ENCODE data around the gene OTUD7B.

- TF ChIP-seq POLR2AphosphoS5 (IDR thresholded peaks at IDR 0.05; ENCODE audit: low read depth, low read length) = no peak
- TF ChIP-seq POLR2A (IDR thresholded peaks at IDR 0.05; ENCODE audit: low read depth, low read length) = no peak
- no peak for TF ChIP-seq TAF1 (IDR thresholded peaks at IDR 0.05; ENCODE audit: borderline replicate concordance, low read depth, low read length)
These were observed 6.7 kb downstream of the OTUD7B start for GRCh38 chr1:150003801-150004200.
